ENCODE results near the gene CRTC3.

GRCh38 chr15:90483637-90484036, 46.1 kb upstream of the CRTC3 start:
- TF ChIP-seq CTCF (IDR thresholded peaks at IDR 0.05) = no peak
- no peak for TF ChIP-seq POLR2A (IDR thresholded peaks at IDR 0.05)
